Neural cell (in vitro differentiated cells): ENCODE results near the gene DLST. TPM values are rescaled to one million over a fixed set of nuclear protein-coding genes. Genes with fewer than 3 reads are reported as not detected.

Source experiments
- H2AFZ ChIP-seq: fragments of 200-600, 300-800 bp; sonication (generic), shearing (Covaris generic); 2 replicates; pipeline ENCODE4 v1.6.0; 2014; ENCODE audit warnings: low read depth, mild to moderate bottlenecking, antibody characterized with exemption, low read length, moderate library complexity
- H3F3A ChIP-seq: fragments of 200-600 bp; shearing (Covaris generic); 2 replicates; pipeline ENCODE4 v1.6.1; 2016; ENCODE audit warnings: mild to moderate bottlenecking, moderate library complexity, mixed read lengths, antibody characterized with exemption, low read length; ENCODE audit not compliant: insufficient read depth, poor library complexity, severe bottlenecking
- H3K27ac ChIP-seq: fragments of 200-600, 300-800 bp; sonication (generic), shearing (Covaris generic); 2 replicates; pipeline ENCODE4 v1.5.1; 2014; ENCODE audit warnings: mild to moderate bottlenecking, low read length, moderate library complexity
- H3K27me3 ChIP-seq: fragments of 300-800, 200-600 bp; sonication (generic), shearing (Covaris generic); 2 replicates; pipeline ENCODE4 v1.6.0; 2014; ENCODE audit warnings: mild to moderate bottlenecking, low read depth, low read length, moderate library complexity; ENCODE audit not compliant: insufficient read depth
- H3K36me3 ChIP-seq: fragments of 300-800, 200-600 bp; sonication (generic), shearing (Covaris generic); 2 replicates; pipeline ENCODE4 v1.5.1; 2014; ENCODE audit warnings: mild to moderate bottlenecking, antibody characterized with exemption, low read length, moderate library complexity; ENCODE audit not compliant: insufficient read depth
- H3K4me2 ChIP-seq: fragments of 300-800, 200-600 bp; sonication (generic), shearing (Covaris generic); 2 replicates; pipeline ENCODE4 v1.6.0; 2014; ENCODE audit warnings: mild to moderate bottlenecking, low read length
- H3K4me3 ChIP-seq: fragments of 300-800, 200-600 bp; sonication (generic), shearing (Covaris generic); 2 replicates; pipeline ENCODE4 v1.5.1; 2014; ENCODE audit warnings: mild to moderate bottlenecking, low read length, moderate library complexity
- H3K79me2 ChIP-seq: fragments of 200-600 bp; shearing (Covaris generic); replicated peaks from 2 replicates; pipeline ENCODE4 v1.6.0; 2014; ENCODE audit warnings: mild to moderate bottlenecking, low read length, moderate library complexity; ENCODE audit not compliant: insufficient read depth
- H3K9ac ChIP-seq: fragments of 300-800, 200-600 bp; sonication (generic), shearing (Covaris generic); 2 replicates; pipeline ENCODE4 v1.6.1; 2016; ENCODE audit warnings: mild to moderate bottlenecking, low read length, mixed read lengths
- H3K9me2 ChIP-seq: fragments of 200-600 bp; shearing (Covaris generic); 2 replicates; pipeline ENCODE4 v1.6.1; 2016; ENCODE audit warnings: mild to moderate bottlenecking, low read length, mixed read lengths; ENCODE audit not compliant: insufficient read depth
- H3K9me3 ChIP-seq: fragments of 200-600, 300-800 bp; sonication (generic), shearing (Covaris generic); 2 replicates; pipeline ENCODE4 v1.6.1; 2016; ENCODE audit warnings: mild to moderate bottlenecking, mixed run types, low read length, moderate library complexity, mixed read lengths
- H4K20me1 ChIP-seq: fragments of 200-600 bp; shearing (Covaris generic); 2 replicates; pipeline ENCODE4 v1.6.1; 2016; ENCODE audit warnings: mild to moderate bottlenecking, mixed run types; ENCODE audit not compliant: insufficient read depth
- CTCF ChIP-seq: fragments of 450-650 bp; IDR thresholded peaks from 2 replicates; pipeline ENCODE4 v1.5.1; 2014; ENCODE audit warnings: antibody characterized with exemption, mild to moderate bottlenecking, moderate library complexity; ENCODE audit not compliant: poor library complexity, severe bottlenecking
- EP300 ChIP-seq: fragments of 450-650 bp; conservative IDR thresholded peaks from 2 replicates; pipeline ENCODE4 v1.6.1; 2014; ENCODE audit warnings: antibody characterized with exemption, mild to moderate bottlenecking, moderate library complexity; ENCODE audit not compliant: poor library complexity, severe bottlenecking
- EZH2 ChIP-seq: fragments of 200-600, 300-800 bp; shearing (Covaris generic), sonication (generic); IDR thresholded peaks from 2 replicates; pipeline ENCODE4 v1.6.1; 2014; ENCODE audit warnings: antibody characterized with exemption, low read length, borderline replicate concordance, mild to moderate bottlenecking; ENCODE audit not compliant: insufficient read depth, poor library complexity, severe bottlenecking
- MXI1 ChIP-seq: fragments of 450-650 bp; conservative IDR thresholded peaks from 2 replicates; pipeline ENCODE4 v1.6.1; 2014; ENCODE audit warnings: antibody characterized with exemption, mild to moderate bottlenecking; ENCODE audit not compliant: poor library complexity, severe bottlenecking
- POLR2AphosphoS5 ChIP-seq: IDR thresholded peaks from 2 replicates; pipeline ENCODE4 v1.6.1; 2012
- RAD21 ChIP-seq: fragments of 450-650 bp; conservative IDR thresholded peaks from 2 replicates; pipeline ENCODE4 v1.6.1; 2014; ENCODE audit warnings: antibody characterized with exemption, mild to moderate bottlenecking, moderate library complexity
- REST ChIP-seq: IDR thresholded peaks from 2 replicates; pipeline ENCODE4 v1.6.1; 2012; ENCODE audit warnings: borderline replicate concordance
- SMC3 ChIP-seq: fragments of 450-650 bp; conservative IDR thresholded peaks from 2 replicates; pipeline ENCODE4 v1.6.1; 2014; ENCODE audit warnings: antibody characterized with exemption, mild to moderate bottlenecking, moderate library complexity; ENCODE audit not compliant: poor library complexity
- TAF1 ChIP-seq: IDR thresholded peaks from 2 replicates; pipeline ENCODE4 v1.6.1; 2012; ENCODE audit warnings: low read depth
- polyA plus RNA-seq: library from polyadenylated mRNA; depleted of rRNA; stranded (reverse); fragments of >200 nt; gene quantifications from 2 replicates; pipeline ENCODE4 v1.2.3, GENCODE V29; 2014

The DLST gene
- polyA plus RNA-seq, 1 donor from 2014 or later: 59.7 TPM

- no peaks in the 10 kb centered on the region for H3F3A ChIP-seq
- TF ChIP-seq CTCF (no peak), RAD21 (no peak), MXI1 (no peak), EZH2 (no peak), POLR2AphosphoS5 (peak; percentile 3), EP300 (no peak)
- no peak overlapping the region for H2AFZ ChIP-seq
- no peak overlapping the region for H3K4me3 ChIP-seq
- peaks cover under 1% of the 10 kb centered on the region for H3K36me3 ChIP-seq
- H3K9ac ChIP-seq: no peak overlapping the region
- no peaks in the 10 kb centered on the region for H3K9me3 ChIP-seq
- no peak overlapping the region for H3K27ac ChIP-seq
- no peak overlapping the region for H3K4me2 ChIP-seq
- H4K20me1 ChIP-seq: no peaks in the 10 kb centered on the region
- no peaks in the 10 kb centered on the region for H3K27me3 ChIP-seq
- H3K79me2 ChIP-seq: no peaks in the 10 kb centered on the region
- H3K9me2 ChIP-seq: no peaks in the 10 kb centered on the region
Observed at GRCh38 chr14:74904635-74905503, 23.2 kb downstream of the DLST start.

- H3K9ac ChIP-seq: no peak overlapping the region
- H3K79me2 ChIP-seq: no peaks in the 10 kb centered on the region
- no peaks in the 10 kb centered on the region for H3K27me3 ChIP-seq
- no peaks in the 10 kb centered on the region for H3F3A ChIP-seq
- H3K27ac ChIP-seq: no peak overlapping the region
- no peaks in the 10 kb centered on the region for H4K20me1 ChIP-seq
- no peaks in the 10 kb centered on the region for H3K9me2 ChIP-seq
- TF ChIP-seq RAD21 (peak; percentile 58), EP300 (no peak), SMC3 (peak; percentile 72), MXI1 (peak; percentile 27), CTCF (peak; percentile 78), POLR2AphosphoS5 (peak; percentile 18), REST (no peak), TAF1 (no peak), EZH2 (no peak)
- H3K4me2 ChIP-seq: no peak overlapping the region
- H3K9me3 ChIP-seq: no peaks in the 10 kb centered on the region
- no peak overlapping the region for H3K4me3 ChIP-seq
- H2AFZ ChIP-seq: no peak overlapping the region
- no peaks in the 10 kb centered on the region for H3K36me3 ChIP-seq
Observed at GRCh38 chr14:74905595-74906142, 24.0 kb downstream of the DLST start.
